Chondrocyte (in vitro differentiated cells): ENCODE results near the gene DEUP1. TPM values are rescaled to one million over a fixed set of nuclear protein-coding genes. Genes with fewer than 3 reads are reported as not detected.

Source experiments
- DNase-seq: peaks from one replicate; pipeline ENCODE4 v3.0.0; 2021; ENCODE audit warnings: mixed read lengths, low spot score
- H3K27ac Mint-ChIP-seq: one replicate; pipeline ENCODE4 v1.8.0; 2021; ENCODE audit warnings: mild to moderate bottlenecking, moderate library complexity, mixed read lengths; ENCODE audit not compliant: unreplicated experiment
- H3K27me3 Mint-ChIP-seq: 2 replicates; pipeline ENCODE4 v1.8.0; 2021; ENCODE audit warnings: low read depth, mixed read lengths
- H3K36me3 Mint-ChIP-seq: 2 replicates; pipeline ENCODE4 v1.8.0; 2021; ENCODE audit warnings: low read depth, mixed read lengths
- H3K4me1 Mint-ChIP-seq: 2 replicates; pipeline ENCODE4 v1.8.0; 2021; ENCODE audit warnings: low read depth, mild to moderate bottlenecking, mixed read lengths
- H3K4me3 Mint-ChIP-seq: one replicate; pipeline ENCODE4 v1.8.0; 2021; ENCODE audit warnings: mild to moderate bottlenecking, moderate library complexity, mixed read lengths; ENCODE audit not compliant: unreplicated experiment
- H3K9me3 Mint-ChIP-seq: 2 replicates; pipeline ENCODE4 v1.8.0; 2021; ENCODE audit warnings: low read depth, mixed read lengths
- total RNA-seq: library from RNA; stranded (reverse); gene quantifications from 3 replicates; pipeline ENCODE4 v1.2.1, GENCODE V29; 2021
- TF ChIP-seq, protein P1 (sequence below): fragments of 200-600 bp; sonication (generic); IDR thresholded peaks from 2 replicates; pipeline ENCODE4 v1.5.0; 2021; ENCODE audit warnings: antibody characterized with exemption, mild to moderate bottlenecking, moderate library complexity

DEUP1 gene
- total RNA-seq, 1 donor from 2014 or later, result not detected

DNA sequence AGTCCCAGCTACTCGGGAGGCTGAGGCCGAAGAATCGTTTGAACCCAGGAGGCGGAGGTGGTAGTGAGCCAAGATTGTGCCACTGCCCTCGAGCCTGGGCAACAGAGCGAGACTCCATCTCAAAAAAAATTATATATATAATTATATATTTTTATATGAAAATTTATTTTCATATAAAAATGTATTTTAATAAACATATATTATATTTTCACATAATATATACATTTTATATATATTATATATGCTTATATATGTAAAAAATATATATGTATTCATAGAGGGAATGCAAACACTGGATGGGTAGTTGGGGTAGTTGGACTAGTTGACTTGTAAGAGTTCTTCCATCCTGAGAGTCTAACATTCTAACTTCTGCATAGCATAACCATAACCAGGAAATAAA lies 20.3 kb downstream of the DEUP1 start:
- H3K4me3 Mint-ChIP-seq, result no peak overlapping the region
- DNase-seq, result no peak
- peaks cover 8% of the 10 kb centered on the region for H3K36me3 Mint-ChIP-seq
- no peaks in the 10 kb centered on the region for H3K27me3 Mint-ChIP-seq
- no peak overlapping the region for H3K27ac Mint-ChIP-seq
- no peaks in the 10 kb centered on the region for H3K4me1 Mint-ChIP-seq
- peaks cover 16% of the 10 kb centered on the region for H3K9me3 Mint-ChIP-seq
- TF ChIP-seq, protein P1, sequence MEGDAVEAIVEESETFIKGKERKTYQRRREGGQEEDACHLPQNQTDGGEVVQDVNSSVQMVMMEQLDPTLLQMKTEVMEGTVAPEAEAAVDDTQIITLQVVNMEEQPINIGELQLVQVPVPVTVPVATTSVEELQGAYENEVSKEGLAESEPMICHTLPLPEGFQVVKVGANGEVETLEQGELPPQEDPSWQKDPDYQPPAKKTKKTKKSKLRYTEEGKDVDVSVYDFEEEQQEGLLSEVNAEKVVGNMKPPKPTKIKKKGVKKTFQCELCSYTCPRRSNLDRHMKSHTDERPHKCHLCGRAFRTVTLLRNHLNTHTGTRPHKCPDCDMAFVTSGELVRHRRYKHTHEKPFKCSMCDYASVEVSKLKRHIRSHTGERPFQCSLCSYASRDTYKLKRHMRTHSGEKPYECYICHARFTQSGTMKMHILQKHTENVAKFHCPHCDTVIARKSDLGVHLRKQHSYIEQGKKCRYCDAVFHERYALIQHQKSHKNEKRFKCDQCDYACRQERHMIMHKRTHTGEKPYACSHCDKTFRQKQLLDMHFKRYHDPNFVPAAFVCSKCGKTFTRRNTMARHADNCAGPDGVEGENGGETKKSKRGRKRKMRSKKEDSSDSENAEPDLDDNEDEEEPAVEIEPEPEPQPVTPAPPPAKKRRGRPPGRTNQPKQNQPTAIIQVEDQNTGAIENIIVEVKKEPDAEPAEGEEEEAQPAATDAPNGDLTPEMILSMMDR, result no peak

DNA sequence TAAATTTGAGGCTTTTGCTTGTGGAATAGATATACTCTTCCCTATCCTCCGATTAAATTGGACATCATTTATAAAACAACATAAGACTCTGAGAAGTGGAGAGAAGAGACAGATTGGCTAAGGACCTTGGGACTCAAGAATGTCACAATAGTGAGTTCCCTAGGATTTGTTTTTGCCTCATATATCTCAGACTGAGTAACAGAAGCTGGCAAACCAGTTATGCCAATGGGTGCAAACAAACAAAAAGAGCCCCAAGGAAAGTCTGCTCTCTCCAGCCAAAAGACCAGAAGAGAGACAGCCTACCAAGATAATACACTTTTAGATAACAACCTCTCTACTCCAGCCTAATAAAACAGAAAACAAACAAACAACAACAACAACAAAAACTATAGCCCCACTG lies 28.9 kb downstream of the DEUP1 start:
- peaks cover 16% of the 10 kb centered on the region for H3K9me3 Mint-ChIP-seq
- no peak for DNase-seq
- peaks cover 11% of the 10 kb centered on the region for H3K36me3 Mint-ChIP-seq
- H3K4me1 Mint-ChIP-seq, result no peaks in the 10 kb centered on the region
- no peak overlapping the region for H3K27ac Mint-ChIP-seq
- TF ChIP-seq, protein P1, result no peak
- H3K4me3 Mint-ChIP-seq, result no peak overlapping the region
- peaks cover 4% of the 10 kb centered on the region for H3K27me3 Mint-ChIP-seq

DNA sequence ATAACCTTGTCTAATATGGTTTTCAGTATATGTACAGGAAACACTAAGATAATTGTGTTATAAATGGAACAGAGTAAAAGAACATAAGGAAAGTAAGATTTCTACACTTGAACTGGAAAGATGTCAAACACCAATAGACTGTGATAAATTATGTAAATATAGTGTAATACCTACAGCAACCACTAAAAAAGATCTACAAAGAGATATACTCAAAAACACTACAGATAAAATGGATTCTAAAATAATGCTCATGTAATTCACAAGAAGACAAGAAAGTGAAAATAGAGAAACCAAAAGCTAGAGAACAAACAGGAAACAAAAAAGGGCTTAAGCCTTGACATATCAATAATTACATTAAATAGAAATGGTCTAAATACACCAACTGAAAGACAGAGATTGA lies 30.9 kb downstream of the DEUP1 start:
- H3K4me1 Mint-ChIP-seq, result no peaks in the 10 kb centered on the region
- H3K4me3 Mint-ChIP-seq, result no peak overlapping the region
- H3K27ac Mint-ChIP-seq, result no peak overlapping the region
- peaks cover 4% of the 10 kb centered on the region for H3K27me3 Mint-ChIP-seq
- peaks cover 10% of the 10 kb centered on the region for H3K36me3 Mint-ChIP-seq
- DNase-seq, result no peak
- TF ChIP-seq, protein P1, result peak; percentile 31
- peaks cover 16% of the 10 kb centered on the region for H3K9me3 Mint-ChIP-seq

DNA sequence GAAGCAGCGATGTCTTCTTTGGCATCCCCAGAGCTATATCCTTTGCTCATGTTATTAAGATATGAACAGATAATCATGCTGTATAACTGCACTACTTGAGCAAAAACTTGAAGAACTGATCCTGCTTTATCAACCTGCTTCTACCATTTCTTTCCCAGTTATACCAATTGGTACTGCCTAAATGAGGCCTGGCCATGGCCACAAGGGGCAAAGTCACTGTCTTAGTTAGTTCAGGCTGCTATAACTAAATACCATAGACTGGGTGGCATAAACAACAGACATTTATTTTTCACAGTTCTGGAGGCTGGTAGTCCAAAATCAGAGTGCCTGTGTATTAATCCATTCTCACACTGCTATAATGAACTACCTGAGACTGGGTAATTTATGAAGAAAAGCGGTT lies 37.5 kb downstream of the DEUP1 start:
- Mint-ChIP-seq H3K27me3 (peaks cover 2% of the 10 kb centered on the region), H3K4me3 (no peak overlapping the region), H3K27ac (no peak overlapping the region), H3K4me1 (no peaks in the 10 kb centered on the region), H3K36me3 (peaks cover 2% of the 10 kb centered on the region), H3K9me3 (peaks cover 15% of the 10 kb centered on the region)
- no peak for DNase-seq
- TF ChIP-seq, protein P1, result no peak

DNA sequence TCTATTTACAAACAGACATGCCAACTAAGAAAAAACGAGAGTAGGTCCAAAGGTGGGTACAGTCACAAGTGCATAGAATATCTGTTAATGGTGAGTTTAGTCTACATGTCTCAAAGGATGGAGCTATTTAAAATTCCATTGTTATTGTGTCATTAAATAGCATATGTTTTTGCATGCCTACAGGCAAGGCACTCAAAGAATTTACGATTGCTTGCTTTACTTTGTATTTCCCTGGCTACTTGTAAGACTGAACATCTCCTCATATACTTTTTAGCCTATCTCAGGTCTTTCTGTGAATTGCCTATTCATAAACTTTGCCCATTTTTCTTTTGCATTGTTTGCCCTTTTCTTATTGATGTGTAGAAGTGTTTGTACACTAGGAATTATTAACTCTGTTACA lies 39.7 kb downstream of the DEUP1 start:
- no peak overlapping the region for H3K27ac Mint-ChIP-seq
- H3K4me1 Mint-ChIP-seq, result peaks cover 4% of the 10 kb centered on the region
- no peak overlapping the region for H3K4me3 Mint-ChIP-seq
- H3K27me3 Mint-ChIP-seq, result no peaks in the 10 kb centered on the region
- TF ChIP-seq, protein P1, result no peak
- peaks cover 2% of the 10 kb centered on the region for H3K36me3 Mint-ChIP-seq
- no peak for DNase-seq
- H3K9me3 Mint-ChIP-seq, result peaks cover 22% of the 10 kb centered on the region
